ENCODE measurements around the gene PPM1J. TPM values are rescaled to one million over a fixed set of nuclear protein-coding genes. Genes with fewer than 3 reads are reported as not detected.

PPM1J gene
- total RNA-seq, 4 donors from 2014 or later = 2.2 to 4.8 (median 2.9) TPM

- Histone ChIP-seq H3K36me3 (peaks cover 0 to 39% (median 0%) of the 10 kb centered on the region in 3 donors), H3K4me1 (peaks cover 40 to 83% (median 63%) of the 10 kb centered on the region in 3 donors), H3K4me3 (peak overlapping the region in 3 of 4 donors; percentile 76 to 79 (median 77)), H3K27ac (peak overlapping the region; percentile 93 to 96 (median 95)), H3K9me3 (no peaks in the 10 kb centered on the region), H3K27me3 (no peaks in the 10 kb centered on the region)
- DNase-seq = no peak
- WGBS, 2 donors = 7 to 40% methylated on average over 3 of the region's 7 CpGs
- intact Hi-C loops (cut with DNase I) = loop anchor here (10.0 kb wide), 1 partner anchor 200 kb away; the partner anchor contains the start of gene WNT2B
- no peak for TF ChIP-seq POLR2A (IDR thresholded peaks at IDR 0.05)
- TF ChIP-seq CTCF (IDR thresholded peaks at IDR 0.05) = no peak
These were observed 10.7 kb downstream of the PPM1J start for GRCh38 chr1:112704391-112704933.

- peaks cover 40 to 91% (median 66%) of the 10 kb centered on the region in 3 donors for H3K4me1 ChIP-seq
- H3K9me3 ChIP-seq = no peaks in the 10 kb centered on the region
- WGBS, 2 donors = 53 to 72% methylated on average over 5 to 6 of the region's 8 CpGs
- no peak overlapping the region for H3K4me3 ChIP-seq
- peaks cover 0 to 45% (median under 1%) of the 10 kb centered on the region in 3 donors for H3K36me3 ChIP-seq
- peak overlapping the region in 3 of 4 donors; percentile 95 to 96 (median 95) for H3K27ac ChIP-seq
- DNase-seq = no peak
- TF ChIP-seq POLR2A (IDR thresholded peaks at IDR 0.05) = no peak
- TF ChIP-seq CTCF (IDR thresholded peaks at IDR 0.05) = no peak
- intact Hi-C loops (cut with DNase I) = loop anchor here (10.0 kb wide), 1 partner anchor 199 kb away; the partner anchor contains the start of gene WNT2B
- H3K27me3 ChIP-seq = no peaks in the 10 kb centered on the region
These were observed 11.4 kb downstream of the PPM1J start for GRCh38 chr1:112703706-112704105.

- 42 to 57% methylated on average over 6 to 8 of the region's 12 CpGs for WGBS, 2 donors
- DNase-seq = no peak
These were observed 12.5 kb downstream of the PPM1J start for GRCh38 chr1:112702420-112703261.

GRCh38 chr1:112702067-112702395, 13.1 kb downstream of the PPM1J start:
- 40 to 51% methylated on average over 3 of the region's 3 CpGs for WGBS, 2 donors
- H3K36me3 ChIP-seq = peaks cover 5 to 62% (median 7%) of the 10 kb centered on the region in 3 donors
- TF ChIP-seq POLR2A (IDR thresholded peaks at IDR 0.05) (no peak), CTCF (IDR thresholded peaks at IDR 0.05) (no peak)
- H3K4me3 ChIP-seq = no peak overlapping the region
- H3K4me1 ChIP-seq = peaks cover 40 to 86% (median 60%) of the 10 kb centered on the region in 3 donors
- no peaks in the 10 kb centered on the region for H3K9me3 ChIP-seq
- intact Hi-C loops (cut with DNase I) = loop anchor here (10.0 kb wide), 1 partner anchor 197 kb away; the partner anchor contains the start of gene WNT2B
- no peak for DNase-seq
- H3K27ac ChIP-seq = peak overlapping the region in 3 of 4 donors; percentile 95 to 96 (median 95)
- no peaks in the 10 kb centered on the region for H3K27me3 ChIP-seq

More at GRCh38 chr1:112702420-112703261, 12.5 kb downstream of the PPM1J start:
- Histone ChIP-seq H3K4me3 (no peak overlapping the region), H3K36me3 (peaks cover 5 to 56% (median 6%) of the 10 kb centered on the region in 3 donors), H3K9me3 (no peaks in the 10 kb centered on the region), H3K27ac (peak overlapping the region in 3 of 4 donors; percentile 95 to 96 (median 95)), H3K27me3 (no peaks in the 10 kb centered on the region), H3K4me1 (peaks cover 40 to 91% (median 63%) of the 10 kb centered on the region in 3 donors)
- intact Hi-C loops (cut with DNase I) = loop anchor here (10.0 kb wide), 1 partner anchor 198 kb away; the partner anchor contains the start of gene WNT2B
- TF ChIP-seq CTCF (IDR thresholded peaks at IDR 0.05) = no peak
- TF ChIP-seq POLR2A (IDR thresholded peaks at IDR 0.05) = no peak

Measured in esophagus squamous epithelium (tissue), 5 donors.